Fibroblast of gingiva (primary cell): ENCODE results near the gene ALKBH8.
A peak's percentile ranks its signal among the peaks of the same experiment; 100 is the strongest.
"Not testable (repeated sequence)": the region's sequence is repeated elsewhere in the genome, so short reads cannot be mapped to it uniquely, and the experiment has no call there.

Experiments used
- DNase-seq: peaks from one replicate; pipeline ENCODE4 v3.0.0-alpha.2; 2011; ENCODE audit warnings: low read depth

Gene ALKBH8

GRCh38 chr11:107505647-107506225 lies 59.8 kb downstream of the ALKBH8 start:
- no peak for DNase-seq

GRCh38 chr11:107504981-107505380 lies 60.6 kb downstream of the ALKBH8 start:
- no peak for DNase-seq

GRCh38 chr11:107501713-107502112 lies 63.8 kb downstream of the ALKBH8 start:
- no peak for DNase-seq

GRCh38 chr11:107497371-107497770 lies 68.2 kb downstream of the ALKBH8 start:
- DNase-seq: not testable (repeated sequence)

- DNase-seq: peak; percentile 93
Observed at GRCh38 chr11:107496011-107496410, 69.5 kb downstream of the ALKBH8 start.

- DNase-seq: no peak
Observed at GRCh38 chr11:107494055-107494454, 71.5 kb downstream of the ALKBH8 start.

- DNase-seq: peak; percentile 4
Observed at GRCh38 chr11:107493117-107493516, 72.4 kb downstream of the ALKBH8 start.

- DNase-seq: no peak
Observed at GRCh38 chr11:107490836-107491235, 74.7 kb downstream of the ALKBH8 start.

GRCh38 chr11:107482234-107482633 lies 83.3 kb downstream of the ALKBH8 start:
- DNase-seq: no peak

- DNase-seq: no peak
Observed at GRCh38 chr11:107478922-107479321, 86.6 kb downstream of the ALKBH8 start.

- no peak for DNase-seq
Observed at GRCh38 chr11:107477820-107478219, 87.7 kb downstream of the ALKBH8 start.

GRCh38 chr11:107473792-107474191 lies 91.7 kb downstream of the ALKBH8 start:
- DNase-seq: no peak

- DNase-seq: no peak
Observed at GRCh38 chr11:107472966-107473365, 92.6 kb downstream of the ALKBH8 start.

GRCh38 chr11:107468596-107468995 lies 96.9 kb downstream of the ALKBH8 start:
- peak; percentile 44 for DNase-seq

GRCh38 chr11:107467696-107468095 lies 97.8 kb downstream of the ALKBH8 start:
- DNase-seq: no peak

GRCh38 chr11:107466275-107466866 lies 99.2 kb downstream of the ALKBH8 start:
- DNase-seq: not testable (repeated sequence)

GRCh38 chr11:107457558-107458271 lies 107.8 kb downstream of the ALKBH8 start, which contains the start of gene CWF19L2:
TSS of gene CWF19L2 (minus strand) at chr11:107457825. CDS start at chr11:107457816, 9 bp downstream.
- DNase-seq: peak; percentile 94

- no peak for DNase-seq
Observed at GRCh38 chr11:107457205-107457557, 108.4 kb downstream of the ALKBH8 start.

GRCh38 chr11:107453594-107454286 lies 111.8 kb downstream of the ALKBH8 start:
- no peak for DNase-seq
